Chondrocyte (in vitro differentiated cells): ENCODE results near the gene KCNK2. TPM values are rescaled to one million over a fixed set of nuclear protein-coding genes. Genes with fewer than 3 reads are reported as not detected.
A peak's percentile ranks its signal among the peaks of the same experiment; 100 is the strongest.
"Not testable (repeated sequence)": the region's sequence is repeated elsewhere in the genome, so short reads cannot be mapped to it uniquely, and the experiment has no call there.

Experiments used
- DNase-seq: peaks from one replicate; pipeline ENCODE4 v3.0.0; 2021; ENCODE audit warnings: mixed read lengths, low spot score
- H3K27ac Mint-ChIP-seq: one replicate; pipeline ENCODE4 v1.8.0; 2021; ENCODE audit warnings: mild to moderate bottlenecking, moderate library complexity, mixed read lengths; ENCODE audit not compliant: unreplicated experiment
- H3K27me3 Mint-ChIP-seq: 2 replicates; pipeline ENCODE4 v1.8.0; 2021; ENCODE audit warnings: low read depth, mixed read lengths
- H3K36me3 Mint-ChIP-seq: 2 replicates; pipeline ENCODE4 v1.8.0; 2021; ENCODE audit warnings: low read depth, mixed read lengths
- H3K4me1 Mint-ChIP-seq: 2 replicates; pipeline ENCODE4 v1.8.0; 2021; ENCODE audit warnings: low read depth, mild to moderate bottlenecking, mixed read lengths
- H3K4me3 Mint-ChIP-seq: one replicate; pipeline ENCODE4 v1.8.0; 2021; ENCODE audit warnings: mild to moderate bottlenecking, moderate library complexity, mixed read lengths; ENCODE audit not compliant: unreplicated experiment
- H3K9me3 Mint-ChIP-seq: 2 replicates; pipeline ENCODE4 v1.8.0; 2021; ENCODE audit warnings: low read depth, mixed read lengths
- total RNA-seq: library from RNA; stranded (reverse); gene quantifications from 3 replicates; pipeline ENCODE4 v1.2.1, GENCODE V29; 2021
- TF ChIP-seq, protein P1 (sequence below): fragments of 200-600 bp; sonication (generic); IDR thresholded peaks from 2 replicates; pipeline ENCODE4 v1.5.0; 2021; ENCODE audit warnings: antibody characterized with exemption, mild to moderate bottlenecking, moderate library complexity

KCNK2 gene
- total RNA-seq, 1 donor from 2014 or later = not detected

DNA sequence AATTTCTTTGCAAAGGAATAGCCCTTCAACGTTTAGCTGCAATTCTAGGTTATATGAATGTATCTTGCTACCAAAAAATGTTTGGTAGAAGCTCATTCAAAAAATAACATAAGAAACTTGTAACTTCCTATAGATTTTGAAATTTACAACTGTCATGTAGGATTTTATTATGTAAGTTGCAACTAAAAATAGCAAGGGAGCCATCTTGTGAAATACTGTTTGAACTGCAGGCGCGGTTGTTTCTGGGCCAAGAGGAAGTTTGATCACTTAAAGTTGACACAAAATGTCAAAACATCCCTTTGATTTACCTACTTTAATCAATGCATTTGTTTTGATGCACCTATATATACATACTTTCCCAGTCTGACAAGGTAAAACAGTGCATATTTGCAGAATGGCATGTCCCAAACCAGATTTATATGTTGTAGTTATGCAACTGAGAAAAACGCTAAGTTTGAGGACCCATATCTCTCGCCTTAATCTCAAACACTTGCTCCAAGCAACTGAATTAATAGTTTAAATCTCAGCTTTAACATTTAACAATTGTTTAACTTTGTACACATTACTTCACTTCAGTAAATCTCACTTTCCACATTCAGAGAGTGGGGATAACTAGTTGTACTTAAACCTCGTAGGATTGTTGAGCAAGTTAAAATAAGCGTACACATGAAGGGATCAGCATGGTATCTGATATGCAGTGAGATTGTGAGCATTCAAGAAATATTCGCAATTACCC lies 63.9 kb downstream of the KCNK2 start:
- TF ChIP-seq, protein P1, sequence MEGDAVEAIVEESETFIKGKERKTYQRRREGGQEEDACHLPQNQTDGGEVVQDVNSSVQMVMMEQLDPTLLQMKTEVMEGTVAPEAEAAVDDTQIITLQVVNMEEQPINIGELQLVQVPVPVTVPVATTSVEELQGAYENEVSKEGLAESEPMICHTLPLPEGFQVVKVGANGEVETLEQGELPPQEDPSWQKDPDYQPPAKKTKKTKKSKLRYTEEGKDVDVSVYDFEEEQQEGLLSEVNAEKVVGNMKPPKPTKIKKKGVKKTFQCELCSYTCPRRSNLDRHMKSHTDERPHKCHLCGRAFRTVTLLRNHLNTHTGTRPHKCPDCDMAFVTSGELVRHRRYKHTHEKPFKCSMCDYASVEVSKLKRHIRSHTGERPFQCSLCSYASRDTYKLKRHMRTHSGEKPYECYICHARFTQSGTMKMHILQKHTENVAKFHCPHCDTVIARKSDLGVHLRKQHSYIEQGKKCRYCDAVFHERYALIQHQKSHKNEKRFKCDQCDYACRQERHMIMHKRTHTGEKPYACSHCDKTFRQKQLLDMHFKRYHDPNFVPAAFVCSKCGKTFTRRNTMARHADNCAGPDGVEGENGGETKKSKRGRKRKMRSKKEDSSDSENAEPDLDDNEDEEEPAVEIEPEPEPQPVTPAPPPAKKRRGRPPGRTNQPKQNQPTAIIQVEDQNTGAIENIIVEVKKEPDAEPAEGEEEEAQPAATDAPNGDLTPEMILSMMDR = peak; percentile 84
- H3K4me3 Mint-ChIP-seq = no peak overlapping the region
- no peak for DNase-seq
- H3K4me1 Mint-ChIP-seq = no peaks in the 10 kb centered on the region
- no peaks in the 10 kb centered on the region for H3K27me3 Mint-ChIP-seq
- H3K36me3 Mint-ChIP-seq = peaks cover 6% of the 10 kb centered on the region
- H3K27ac Mint-ChIP-seq = no peak overlapping the region
- peaks cover 15% of the 10 kb centered on the region for H3K9me3 Mint-ChIP-seq

DNA sequence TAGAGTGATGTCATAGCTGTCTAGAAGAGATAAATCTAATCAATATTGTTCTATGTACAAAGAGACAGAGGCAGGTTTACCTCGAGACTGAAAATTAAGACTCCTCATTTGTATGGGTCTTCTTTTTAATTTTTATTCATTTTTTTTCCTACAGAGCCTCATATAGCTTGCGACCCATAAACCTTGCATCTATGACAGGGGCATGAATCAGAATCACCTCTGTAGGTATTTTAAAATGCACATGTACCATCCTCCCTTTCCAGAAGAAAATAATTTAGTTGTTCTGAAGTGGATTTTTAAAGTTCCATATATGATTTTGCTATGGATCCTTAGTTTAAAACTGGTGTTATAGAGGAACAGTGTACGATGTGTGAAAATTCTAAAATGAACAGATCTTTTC lies 64.5 kb downstream of the KCNK2 start:
- H3K4me1 Mint-ChIP-seq = no peaks in the 10 kb centered on the region
- H3K4me3 Mint-ChIP-seq = no peak overlapping the region
- H3K36me3 Mint-ChIP-seq = peaks cover 5% of the 10 kb centered on the region
- H3K27me3 Mint-ChIP-seq = peaks cover 5% of the 10 kb centered on the region
- H3K27ac Mint-ChIP-seq = no peak overlapping the region
- TF ChIP-seq, protein P1 = no peak
- DNase-seq = no peak
- H3K9me3 Mint-ChIP-seq = peaks cover 11% of the 10 kb centered on the region

DNA sequence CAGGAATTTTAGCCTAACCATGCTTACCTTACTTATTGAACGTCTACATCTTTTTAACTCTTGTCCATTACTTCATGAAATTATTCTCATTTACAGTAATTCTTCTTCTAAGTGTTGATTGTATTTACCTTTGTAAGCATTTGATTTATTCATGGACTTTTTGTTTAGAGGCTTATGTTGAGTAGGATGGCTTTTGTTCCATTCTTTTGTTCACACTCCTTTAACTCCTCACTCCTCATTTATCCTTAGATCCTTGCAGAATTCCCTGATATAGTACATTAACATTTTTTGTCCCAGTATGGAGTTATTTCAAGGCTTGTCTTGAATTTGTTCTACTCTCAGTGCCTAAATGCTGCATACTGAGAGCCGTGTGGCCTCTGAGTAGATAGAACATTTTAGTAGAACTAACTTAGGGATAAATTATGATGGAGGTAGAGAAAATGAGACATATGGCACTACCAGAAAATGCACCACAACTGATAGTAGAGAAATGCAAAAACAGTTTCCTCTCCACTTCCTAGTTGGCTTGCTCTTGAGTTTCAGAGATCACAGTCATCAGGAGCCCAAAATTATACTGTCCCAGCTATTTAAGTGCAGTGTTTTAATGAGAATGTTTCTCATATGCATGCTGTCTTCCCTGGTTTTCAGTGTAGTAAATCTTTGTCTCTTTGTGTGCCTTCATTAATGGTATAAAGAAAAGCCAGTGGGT lies 69.5 kb downstream of the KCNK2 start:
- H3K27ac Mint-ChIP-seq = no peak overlapping the region
- H3K27me3 Mint-ChIP-seq = peaks cover 5% of the 10 kb centered on the region
- H3K36me3 Mint-ChIP-seq = no peaks in the 10 kb centered on the region
- no peaks in the 10 kb centered on the region for H3K9me3 Mint-ChIP-seq
- DNase-seq = no peak
- H3K4me3 Mint-ChIP-seq = no peak overlapping the region
- TF ChIP-seq, protein P1 = no peak
- H3K4me1 Mint-ChIP-seq = no peaks in the 10 kb centered on the region

DNA sequence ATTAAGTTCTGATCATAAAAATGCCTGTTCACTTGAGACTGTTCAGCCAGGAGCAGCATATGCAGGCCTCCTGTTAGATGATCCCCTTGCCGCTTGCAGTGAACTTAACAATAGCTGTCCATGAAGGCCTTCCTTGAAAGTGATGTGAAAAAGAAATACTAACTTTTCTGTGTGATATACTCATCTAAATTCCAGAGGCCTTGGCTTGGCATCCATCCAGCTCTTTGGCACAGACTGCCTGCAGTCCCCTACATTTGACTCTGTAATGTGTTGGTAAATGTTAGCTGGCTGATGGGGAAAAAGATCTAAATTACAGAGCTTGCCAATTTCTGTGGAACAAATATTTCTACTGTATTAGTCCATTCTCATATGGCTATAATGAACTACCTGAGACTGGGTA lies 73.7 kb downstream of the KCNK2 start:
- no peak for DNase-seq
- Mint-ChIP-seq H3K27ac (no peak overlapping the region), H3K9me3 (no peaks in the 10 kb centered on the region), H3K4me3 (no peak overlapping the region), H3K4me1 (no peaks in the 10 kb centered on the region), H3K36me3 (no peaks in the 10 kb centered on the region), H3K27me3 (peaks cover 7% of the 10 kb centered on the region)
- TF ChIP-seq, protein P1 = no peak

DNA sequence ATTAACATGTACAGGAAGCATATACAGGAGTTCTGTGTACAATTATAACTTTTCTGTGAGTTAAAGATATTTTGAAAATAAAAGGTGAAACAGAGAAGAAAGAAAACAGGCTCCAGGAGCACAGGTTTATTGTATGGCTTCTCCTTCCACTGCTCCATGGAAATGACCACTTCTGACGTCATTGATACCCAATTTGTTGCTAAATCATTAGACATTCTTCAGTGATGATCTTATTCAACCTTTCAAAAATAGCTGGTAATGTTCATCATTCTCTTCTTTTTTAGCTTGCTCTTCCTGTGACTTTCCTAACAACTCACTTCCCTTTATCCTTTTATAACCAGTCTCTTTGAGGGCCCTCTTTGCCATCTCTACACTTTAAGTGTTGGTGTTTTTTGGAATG lies 77.8 kb downstream of the KCNK2 start:
- TF ChIP-seq, protein P1 = no peak
- H3K27me3 Mint-ChIP-seq = peaks cover 6% of the 10 kb centered on the region
- no peak overlapping the region for H3K4me3 Mint-ChIP-seq
- H3K27ac Mint-ChIP-seq = no peak overlapping the region
- no peaks in the 10 kb centered on the region for H3K4me1 Mint-ChIP-seq
- peaks cover 7% of the 10 kb centered on the region for H3K36me3 Mint-ChIP-seq
- peaks cover 19% of the 10 kb centered on the region for H3K9me3 Mint-ChIP-seq
- no peak for DNase-seq

DNA sequence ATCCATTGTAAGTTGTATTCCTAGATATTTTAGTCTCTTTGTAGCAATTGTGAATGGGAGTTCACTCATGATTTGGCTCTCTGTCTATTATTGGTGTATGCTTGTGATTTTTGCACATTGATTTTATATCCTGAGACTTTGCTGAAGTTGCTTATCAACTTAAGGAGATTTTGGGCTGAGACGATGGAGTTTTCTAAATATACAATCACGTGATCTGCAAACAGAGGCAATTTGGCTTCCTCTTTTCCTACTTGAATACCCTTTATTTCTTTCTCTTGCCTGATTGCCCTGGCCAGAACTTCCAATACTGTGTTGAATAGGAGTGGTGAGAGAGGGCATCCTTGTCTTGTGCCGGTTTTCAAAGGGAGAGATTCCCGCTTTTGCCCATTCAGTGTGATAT lies 80.6 kb downstream of the KCNK2 start:
- not testable (repeated sequence) for H3K4me3 Mint-ChIP-seq, DNase-seq, H3K4me1 Mint-ChIP-seq, H3K36me3 Mint-ChIP-seq, H3K27me3 Mint-ChIP-seq, H3K27ac Mint-ChIP-seq
- peaks cover 28% of the 10 kb centered on the region for H3K9me3 Mint-ChIP-seq
